ENCODE measurements around the gene NFATC2.

DNA sequence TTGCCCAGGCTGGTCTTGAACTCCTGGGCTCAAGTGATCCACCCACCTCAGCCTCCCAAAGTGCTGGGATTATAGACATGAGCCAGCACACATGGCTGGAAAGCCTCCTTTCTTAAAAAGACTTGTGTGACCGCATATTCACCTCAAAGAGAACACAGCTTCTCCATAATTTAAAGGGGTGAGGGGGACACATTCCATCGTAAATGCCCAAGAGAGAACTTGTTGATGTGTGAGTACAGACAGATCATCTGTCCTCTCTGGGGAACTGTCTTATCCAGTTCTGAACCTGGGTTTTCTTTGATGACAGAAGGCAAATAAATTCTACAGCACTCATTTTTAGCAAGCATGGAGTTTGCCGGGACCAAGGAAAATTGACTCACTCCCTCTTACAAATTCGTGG lies 47.2 kb downstream of the NFATC2 start:
- no peak for TF ChIP-seq CTCF (IDR thresholded peaks at IDR 0.05; ENCODE audit: poor library complexity)
- TF ChIP-seq EZH2phosphoT487 (IDR thresholded peaks at IDR 0.05; ENCODE audit: low read depth, severe bottlenecking, unreplicated experiment), result no peak
- TF ChIP-seq EZH2 (IDR thresholded peaks at IDR 0.05; ENCODE audit: borderline replicate concordance), result no peak
